ENCODE measurements around the gene CYP3A4.
"Not testable (repeated sequence)": the region's sequence is repeated elsewhere in the genome, so short reads cannot be mapped to it uniquely, and the experiment has no call there.

Gene CYP3A4

GRCh38 chr7:99740573-99741440 lies 43.2 kb downstream of the CYP3A4 start:
- no peak overlapping the region for H3K27ac Mint-ChIP-seq (ENCODE audit: low read depth)
- ATAC-seq (replicated peaks; ENCODE audit: extremely low read depth, poor library complexity, severe bottlenecking) (no peak), DNase-seq (ENCODE audit: low spot score in 2 of 2) (no peak)
- no peak overlapping the region for H3K4me3 Mint-ChIP-seq
- peaks cover 26% of the 10 kb centered on the region for H3K27me3 Mint-ChIP-seq
- no peaks in the 10 kb centered on the region for H3K4me1 Mint-ChIP-seq
- H3K9me3 Mint-ChIP-seq, result no peaks in the 10 kb centered on the region
- H3K36me3 Mint-ChIP-seq (ENCODE audit: insufficient read depth), result no peaks in the 10 kb centered on the region

DNA sequence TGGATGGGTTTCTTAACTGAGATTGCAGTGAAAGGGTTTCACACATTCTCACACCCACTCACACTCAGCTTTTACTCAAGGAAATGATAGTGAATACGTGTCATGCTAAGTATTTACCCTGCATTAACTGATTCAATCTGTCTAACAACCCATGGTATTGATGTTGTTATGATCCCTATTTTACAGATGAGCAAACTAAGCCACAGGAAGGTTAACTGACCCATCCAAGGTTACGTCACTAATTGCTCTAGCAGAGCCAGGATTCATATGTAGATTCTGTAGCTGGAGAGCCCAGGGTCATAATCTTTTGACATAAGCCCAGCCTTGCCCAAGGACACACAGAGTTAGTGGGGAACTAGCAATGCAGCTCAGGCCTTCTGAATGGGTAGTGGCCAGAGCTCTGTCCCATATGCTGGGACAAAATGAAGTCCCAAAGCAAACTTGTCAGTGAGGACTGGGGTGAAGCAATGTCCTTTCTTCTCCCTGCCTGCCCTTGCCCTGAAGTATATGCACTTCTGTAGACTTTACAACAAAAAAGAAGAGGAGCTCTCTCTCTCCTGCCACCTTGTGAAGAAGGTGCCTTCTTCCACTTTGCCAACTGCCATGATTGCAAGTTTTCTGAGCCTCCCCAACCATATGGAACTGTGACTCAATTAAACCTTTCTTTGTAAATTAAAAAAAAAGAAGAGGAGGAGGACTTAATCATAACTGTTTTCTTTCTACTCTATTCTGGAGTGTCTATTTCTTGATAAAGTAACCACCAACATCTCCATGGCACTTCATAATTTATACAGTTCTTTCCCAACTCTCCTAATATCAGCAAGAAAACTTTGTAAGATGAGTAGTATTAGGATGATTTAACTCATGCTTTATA lies 44.0 kb downstream of the CYP3A4 start:
- H3K27me3 Mint-ChIP-seq, result peaks cover 18% of the 10 kb centered on the region
- H3K27ac Mint-ChIP-seq (ENCODE audit: low read depth), result no peak overlapping the region
- H3K36me3 Mint-ChIP-seq (ENCODE audit: insufficient read depth), result no peaks in the 10 kb centered on the region
- H3K4me1 Mint-ChIP-seq, result no peaks in the 10 kb centered on the region
- no peaks in the 10 kb centered on the region for H3K9me3 Mint-ChIP-seq
- no peak overlapping the region for H3K4me3 Mint-ChIP-seq
- ATAC-seq (replicated peaks; ENCODE audit: extremely low read depth, poor library complexity, severe bottlenecking) (no peak), DNase-seq (ENCODE audit: low spot score in 2 of 2) (no peak)

DNA sequence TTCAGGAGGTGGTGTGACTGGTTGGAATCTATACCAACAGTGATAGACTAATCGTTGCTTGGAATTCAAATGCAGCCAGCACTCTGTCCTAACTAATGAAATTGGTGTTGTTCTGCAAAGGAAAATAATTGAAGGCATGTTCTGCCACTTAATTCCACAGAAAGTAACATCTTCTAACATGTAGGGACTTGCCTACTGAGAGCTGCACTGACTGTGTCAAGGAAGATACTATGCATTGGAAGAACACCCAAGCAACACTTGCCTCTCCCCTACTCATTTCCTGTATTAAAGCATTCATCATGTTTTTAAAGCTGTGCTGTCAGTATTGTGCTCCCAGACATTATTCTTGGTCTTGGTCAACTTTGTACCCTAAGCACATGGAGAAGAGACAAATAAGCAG lies 46.3 kb downstream of the CYP3A4 start:
- Mint-ChIP-seq H3K27me3 (peaks cover 1% of the 10 kb centered on the region), H3K36me3 (ENCODE audit: insufficient read depth) (no peaks in the 10 kb centered on the region), H3K4me1 (no peaks in the 10 kb centered on the region), H3K4me3 (no peak overlapping the region), H3K27ac (ENCODE audit: low read depth) (no peak overlapping the region), H3K9me3 (no peaks in the 10 kb centered on the region)
- DNase-seq (ENCODE audit: low spot score in 2 of 2) (no peak), ATAC-seq (replicated peaks; ENCODE audit: extremely low read depth, poor library complexity, severe bottlenecking) (no peak)

GRCh38 chr7:99736667-99737066 lies 47.3 kb downstream of the CYP3A4 start:
- not testable (repeated sequence) for H3K4me1 Mint-ChIP-seq; ATAC-seq (replicated peaks; ENCODE audit: extremely low read depth, poor library complexity, severe bottlenecking); H3K27me3 Mint-ChIP-seq; H3K9me3 Mint-ChIP-seq; DNase-seq (ENCODE audit: low spot score in 2 of 2); H3K36me3 Mint-ChIP-seq (ENCODE audit: insufficient read depth); H3K27ac Mint-ChIP-seq (ENCODE audit: low read depth); H3K4me3 Mint-ChIP-seq

DNA sequence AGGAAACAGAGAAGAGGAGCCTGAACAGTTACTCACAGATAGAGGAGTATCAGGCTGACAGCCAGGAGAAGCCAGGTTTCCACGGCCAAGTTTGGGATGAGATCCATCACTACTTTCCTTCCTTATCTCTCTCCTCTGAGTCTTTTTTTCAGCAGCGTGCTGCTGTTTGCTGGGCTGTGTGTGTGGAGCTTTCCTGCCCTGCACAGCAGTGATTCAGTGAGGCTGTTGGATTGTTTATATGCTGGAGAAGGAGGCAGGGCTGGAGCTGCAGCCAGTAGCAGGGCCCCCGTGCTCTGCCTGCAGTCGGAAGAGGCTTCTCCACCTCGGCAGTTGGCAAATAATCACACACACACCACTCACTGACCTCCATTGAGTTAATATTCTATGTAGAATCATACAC lies 49.0 kb downstream of the CYP3A4 start, which contains the start of gene CYP3A7:
Gene CYP3A7, minus strand, starts transcription at position 210 of the 400 bp plus-strand sequence. Its CDS starts 103 bp downstream, at position 107.
- H3K4me3 Mint-ChIP-seq, result no peak within 1 kb of the TSS
- H3K36me3 Mint-ChIP-seq (ENCODE audit: insufficient read depth), result no peaks in the 10 kb centered on the region
- no peaks in the 10 kb centered on the region for H3K27me3 Mint-ChIP-seq
- DNase-seq (ENCODE audit: low spot score in 2 of 2), result no peak
- no peaks in the 10 kb centered on the region for H3K9me3 Mint-ChIP-seq
- no peaks in the 10 kb centered on the region for H3K4me1 Mint-ChIP-seq
- ATAC-seq (replicated peaks; ENCODE audit: extremely low read depth, poor library complexity, severe bottlenecking), result no peak
- no peak within 1 kb of the TSS for H3K27ac Mint-ChIP-seq (ENCODE audit: low read depth)

DNA sequence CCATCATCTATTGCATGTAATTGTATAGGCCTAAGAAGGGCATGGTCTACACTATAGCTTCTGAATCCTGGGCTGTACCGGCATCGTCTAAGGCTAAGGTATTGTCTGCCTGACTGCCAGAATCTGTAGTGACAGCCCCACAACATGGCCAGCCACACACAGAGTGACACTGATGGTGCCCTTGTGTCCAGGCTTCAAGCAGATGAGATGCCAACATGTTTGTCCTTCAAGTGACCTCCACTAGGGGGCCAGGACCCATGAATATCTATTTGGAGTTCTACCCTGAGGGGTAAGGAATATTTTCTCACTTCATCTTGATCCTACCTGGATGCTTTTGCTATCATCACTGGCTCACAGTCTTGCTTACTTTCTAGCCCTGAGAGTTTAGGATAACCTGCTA lies 50.5 kb downstream of the CYP3A4 start:
- ATAC-seq (replicated peaks; ENCODE audit: extremely low read depth, poor library complexity, severe bottlenecking), result no peak
- Mint-ChIP-seq H3K27ac (ENCODE audit: low read depth) (no peak overlapping the region), H3K27me3 (no peaks in the 10 kb centered on the region), H3K36me3 (ENCODE audit: insufficient read depth) (no peaks in the 10 kb centered on the region), H3K4me3 (no peak overlapping the region), H3K4me1 (no peaks in the 10 kb centered on the region), H3K9me3 (no peaks in the 10 kb centered on the region)
- no peak for DNase-seq (ENCODE audit: low spot score in 2 of 2)

DNA sequence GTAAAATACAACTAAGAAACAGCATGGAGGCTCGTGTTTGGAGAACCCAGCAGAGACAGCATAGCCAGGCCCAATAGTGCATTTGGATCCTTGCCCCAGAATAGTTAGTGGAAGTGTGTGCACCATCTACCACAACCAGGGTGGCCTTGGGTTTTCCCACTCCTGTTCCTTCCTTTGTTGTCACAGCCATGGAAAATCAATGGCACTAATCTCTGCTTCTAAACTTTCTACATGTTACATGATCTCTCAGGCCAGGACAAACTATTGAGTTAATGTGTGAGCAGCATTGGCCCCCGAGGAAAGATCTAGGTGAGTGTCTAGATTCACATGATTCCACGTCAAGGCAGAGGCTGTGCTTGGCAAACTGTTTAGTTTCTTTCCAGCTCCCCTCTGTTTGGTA lies 51.0 kb downstream of the CYP3A4 start:
- Mint-ChIP-seq H3K4me1 (no peaks in the 10 kb centered on the region), H3K36me3 (ENCODE audit: insufficient read depth) (no peaks in the 10 kb centered on the region), H3K9me3 (no peaks in the 10 kb centered on the region), H3K27ac (ENCODE audit: low read depth) (no peak overlapping the region), H3K27me3 (no peaks in the 10 kb centered on the region), H3K4me3 (no peak overlapping the region)
- no peak for ATAC-seq (replicated peaks; ENCODE audit: extremely low read depth, poor library complexity, severe bottlenecking)
- no peak for DNase-seq (ENCODE audit: low spot score in 2 of 2)

DNA sequence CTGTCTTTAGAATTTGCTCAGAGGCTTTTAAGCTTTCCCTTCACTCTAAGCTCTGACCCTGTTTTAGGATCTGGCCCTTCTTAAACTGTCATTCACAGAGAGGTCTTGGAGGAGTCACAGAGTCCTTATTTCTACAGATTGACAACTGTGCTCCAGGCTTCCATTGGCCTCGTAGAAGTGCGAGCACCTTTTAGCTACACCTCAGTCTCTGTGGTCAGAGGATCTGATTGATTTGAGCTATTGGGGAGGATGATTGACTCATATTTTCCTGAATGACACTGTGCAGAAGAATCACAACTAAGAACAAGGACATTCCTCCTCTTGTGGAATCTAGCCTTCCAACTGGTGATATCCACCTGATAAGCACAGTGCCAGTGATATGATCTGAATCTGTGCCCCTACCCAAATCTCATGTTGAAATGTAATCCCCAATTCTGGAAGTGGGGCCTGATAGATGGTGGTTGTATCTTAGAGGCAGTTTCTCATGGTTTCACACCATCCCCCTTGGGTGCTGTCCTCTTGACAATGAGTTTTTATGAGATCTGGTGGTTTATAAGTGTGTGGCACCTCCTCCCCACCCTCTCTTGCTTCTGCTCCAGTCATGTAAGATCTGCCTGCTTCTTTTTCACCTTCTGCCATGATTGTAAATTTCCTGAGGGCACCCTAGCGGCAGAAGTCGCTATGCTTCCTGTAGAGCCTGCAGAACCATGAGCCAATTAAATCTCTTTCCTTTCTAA lies 52.2 kb downstream of the CYP3A4 start:
- DNase-seq (ENCODE audit: low spot score in 2 of 2) (no peak), ATAC-seq (replicated peaks; ENCODE audit: extremely low read depth, poor library complexity, severe bottlenecking) (no peak)
- Mint-ChIP-seq H3K4me1 (no peaks in the 10 kb centered on the region), H3K4me3 (no peak overlapping the region), H3K27me3 (no peaks in the 10 kb centered on the region), H3K9me3 (no peaks in the 10 kb centered on the region), H3K27ac (ENCODE audit: low read depth) (no peak overlapping the region), H3K36me3 (ENCODE audit: insufficient read depth) (no peaks in the 10 kb centered on the region)

GRCh38 chr7:99730992-99731391 lies 53.0 kb downstream of the CYP3A4 start:
- no peaks in the 10 kb centered on the region for H3K9me3 Mint-ChIP-seq
- no peaks in the 10 kb centered on the region for H3K36me3 Mint-ChIP-seq (ENCODE audit: insufficient read depth)
- H3K27me3 Mint-ChIP-seq, result no peaks in the 10 kb centered on the region
- DNase-seq (ENCODE audit: low spot score in 2 of 2) (no peak), ATAC-seq (replicated peaks; ENCODE audit: extremely low read depth, poor library complexity, severe bottlenecking) (no peak)
- no peak overlapping the region for H3K27ac Mint-ChIP-seq (ENCODE audit: low read depth)
- no peaks in the 10 kb centered on the region for H3K4me1 Mint-ChIP-seq
- no peak overlapping the region for H3K4me3 Mint-ChIP-seq

DNA sequence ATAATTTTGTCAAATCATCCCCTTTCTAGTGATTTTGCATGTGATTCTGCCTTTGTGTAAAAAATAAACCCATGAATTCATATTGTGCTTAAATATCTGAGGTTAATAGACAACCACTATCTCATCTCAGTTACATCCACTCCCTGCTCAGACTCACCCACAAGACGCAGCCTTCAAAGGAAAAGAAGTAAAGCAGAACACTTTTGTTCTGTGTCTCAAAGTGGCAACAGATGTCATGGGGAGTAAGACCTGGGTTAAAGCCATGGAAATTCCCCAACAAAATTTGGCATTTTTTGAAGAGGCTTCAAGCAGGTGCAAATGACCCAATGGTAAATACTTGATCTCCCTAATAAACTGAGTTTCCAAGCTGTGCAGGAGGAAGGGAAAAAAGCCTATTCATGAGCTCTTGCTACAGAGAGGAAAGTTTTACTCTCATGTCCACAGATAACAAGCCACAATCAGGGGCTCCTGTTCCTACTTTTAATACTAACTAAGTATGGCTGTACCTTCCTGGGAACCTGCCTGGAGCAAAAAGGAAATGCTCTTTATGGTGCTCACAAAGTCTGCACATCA lies 53.7 kb downstream of the CYP3A4 start:
- Mint-ChIP-seq H3K9me3 (no peaks in the 10 kb centered on the region), H3K4me1 (no peaks in the 10 kb centered on the region), H3K27me3 (no peaks in the 10 kb centered on the region), H3K36me3 (ENCODE audit: insufficient read depth) (no peaks in the 10 kb centered on the region), H3K4me3 (no peak overlapping the region), H3K27ac (ENCODE audit: low read depth) (no peak overlapping the region)
- no peak for ATAC-seq (replicated peaks; ENCODE audit: extremely low read depth, poor library complexity, severe bottlenecking)
- DNase-seq (ENCODE audit: low spot score in 2 of 2), result no peak

GRCh38 chr7:99729486-99730237 lies 54.3 kb downstream of the CYP3A4 start:
- ATAC-seq (replicated peaks; ENCODE audit: extremely low read depth, poor library complexity, severe bottlenecking), result no peak
- Mint-ChIP-seq H3K27me3 (no peaks in the 10 kb centered on the region), H3K36me3 (ENCODE audit: insufficient read depth) (no peaks in the 10 kb centered on the region), H3K9me3 (no peaks in the 10 kb centered on the region), H3K4me1 (no peaks in the 10 kb centered on the region), H3K27ac (ENCODE audit: low read depth) (no peak overlapping the region), H3K4me3 (no peak overlapping the region)
- no peak for DNase-seq (ENCODE audit: low spot score in 2 of 2)

- no peaks in the 10 kb centered on the region for H3K36me3 Mint-ChIP-seq (ENCODE audit: insufficient read depth)
- no peaks in the 10 kb centered on the region for H3K27me3 Mint-ChIP-seq
- H3K9me3 Mint-ChIP-seq, result no peaks in the 10 kb centered on the region
- H3K4me1 Mint-ChIP-seq, result no peaks in the 10 kb centered on the region
- ATAC-seq (replicated peaks; ENCODE audit: extremely low read depth, poor library complexity, severe bottlenecking) (no peak), DNase-seq (ENCODE audit: low spot score in 2 of 2) (no peak)
- no peak overlapping the region for H3K27ac Mint-ChIP-seq (ENCODE audit: low read depth)
- H3K4me3 Mint-ChIP-seq, result no peak overlapping the region
Measured at GRCh38 chr7:99728615-99729014, 55.4 kb downstream of the CYP3A4 start.

Measured in central memory CD8-positive, alpha-beta T cell (primary cell).